Renal cortical epithelial cell (primary cell): Measurements from ENCODE around the gene KCND3. TPM values are rescaled to one million over a fixed set of nuclear protein-coding genes. Genes with fewer than 3 reads are reported as not detected.

ENCODE experiments used
- DNase-seq: peaks from one replicate; pipeline ENCODE4 v3.0.0-alpha.2; 2011; ENCODE audit warnings: low read depth
- total RNA-seq: library from RNA; depleted of rRNA; stranded (reverse); fragments of >200 nt; gene quantifications from 2 replicates; pipeline ENCODE4 v1.2.3, GENCODE V29; 2014

The KCND3 gene
- total RNA-seq, 1 donor from 2014 or later: 0.30 TPM

DNA sequence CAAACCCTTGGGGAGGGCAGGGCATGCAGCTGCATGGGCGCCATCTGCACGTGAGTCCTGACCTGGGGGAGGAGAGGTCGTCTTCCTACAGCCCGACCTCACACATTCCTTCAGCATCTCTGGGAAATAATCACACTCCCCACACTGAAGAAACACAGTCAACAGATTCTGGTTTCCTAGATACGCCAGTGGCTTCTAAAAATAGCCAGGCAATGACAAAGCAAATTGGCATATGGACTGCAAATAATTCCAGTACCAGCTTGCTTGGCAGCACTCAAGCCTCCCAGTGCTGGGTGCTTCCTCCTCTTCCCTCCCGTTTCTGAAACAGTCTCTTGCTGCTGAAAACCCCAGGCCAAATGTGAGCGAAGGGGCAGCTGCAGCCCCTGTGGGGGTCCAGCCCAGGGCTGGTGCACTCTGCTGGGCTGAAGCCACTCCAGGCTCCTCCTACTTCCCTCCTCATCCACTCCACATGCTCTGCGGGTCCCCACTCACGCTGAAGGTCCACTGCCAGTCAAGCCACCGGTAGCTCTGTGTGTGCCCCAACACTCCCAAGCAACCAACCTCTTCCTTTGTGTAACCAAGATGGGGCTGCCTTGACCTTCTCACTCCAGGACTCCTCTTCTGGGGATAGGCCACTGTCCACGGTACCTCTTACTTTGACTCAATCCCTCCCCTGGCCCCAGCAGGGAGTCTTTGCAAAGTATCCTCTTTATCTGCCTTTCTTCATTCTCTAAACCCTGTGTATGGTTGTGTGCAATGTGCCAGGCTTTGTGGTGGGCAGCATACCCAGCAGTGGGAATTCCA lies 69.0 kb downstream of the KCND3 start:
- peak; percentile 3 for DNase-seq

GRCh38 chr1:111911776-111912515 lies 77.5 kb downstream of the KCND3 start:
- DNase-seq: no peak

- no peak for DNase-seq
Measured at GRCh38 chr1:111911061-111911460, 78.4 kb downstream of the KCND3 start.

GRCh38 chr1:111909030-111909429 lies 80.4 kb downstream of the KCND3 start:
- no peak for DNase-seq

DNA sequence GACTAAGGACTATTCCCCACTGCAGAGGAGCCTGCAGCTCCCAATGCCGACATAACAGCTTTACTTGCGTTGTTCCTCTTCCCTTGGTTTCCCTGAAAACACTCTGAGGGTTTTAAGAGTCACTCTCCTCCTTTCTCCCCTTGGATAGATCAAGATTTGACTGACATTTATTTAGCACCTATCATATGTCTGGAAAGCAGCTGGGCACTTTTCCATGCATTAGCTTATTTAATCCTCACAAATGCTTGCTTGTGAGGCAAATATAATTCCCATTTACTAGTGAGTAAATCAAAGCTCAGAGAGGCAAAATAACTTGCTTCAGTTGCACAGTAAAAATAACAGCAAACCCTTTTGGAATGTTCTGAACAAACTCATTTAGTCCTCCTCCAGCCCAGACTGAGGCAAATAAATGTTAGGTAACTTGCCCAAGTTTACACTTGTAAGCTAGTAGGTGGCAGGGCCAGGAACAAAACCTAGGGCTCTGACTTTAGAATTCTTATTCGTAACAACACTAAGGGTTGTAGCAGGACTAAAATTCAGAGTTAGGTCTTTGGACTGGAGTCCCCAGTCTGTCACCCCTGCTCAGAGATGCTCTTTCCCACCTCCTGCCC lies 81.4 kb downstream of the KCND3 start:
- DNase-seq: no peak

GRCh38 chr1:111907321-111907720 lies 82.1 kb downstream of the KCND3 start:
- no peak for DNase-seq

DNA sequence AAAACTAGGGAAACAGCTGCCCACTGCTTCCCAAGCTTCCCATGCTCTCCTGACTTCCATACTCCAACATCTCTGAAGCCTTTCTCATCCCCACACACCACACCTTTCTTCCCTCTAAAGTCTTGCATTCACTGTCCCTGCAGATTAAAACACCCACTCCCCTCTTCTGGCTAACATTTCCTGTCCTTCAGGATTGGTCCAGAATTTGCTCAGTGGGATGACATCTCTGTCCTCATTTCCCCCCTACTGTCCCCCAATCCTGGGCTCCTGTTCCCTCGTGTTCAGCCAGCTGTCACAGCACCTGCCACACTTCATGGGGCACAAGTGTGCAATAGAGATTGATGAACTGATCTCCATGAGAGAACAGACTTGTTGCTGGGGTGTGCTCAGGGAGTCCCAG lies 82.7 kb downstream of the KCND3 start:
- no peak for DNase-seq

DNA sequence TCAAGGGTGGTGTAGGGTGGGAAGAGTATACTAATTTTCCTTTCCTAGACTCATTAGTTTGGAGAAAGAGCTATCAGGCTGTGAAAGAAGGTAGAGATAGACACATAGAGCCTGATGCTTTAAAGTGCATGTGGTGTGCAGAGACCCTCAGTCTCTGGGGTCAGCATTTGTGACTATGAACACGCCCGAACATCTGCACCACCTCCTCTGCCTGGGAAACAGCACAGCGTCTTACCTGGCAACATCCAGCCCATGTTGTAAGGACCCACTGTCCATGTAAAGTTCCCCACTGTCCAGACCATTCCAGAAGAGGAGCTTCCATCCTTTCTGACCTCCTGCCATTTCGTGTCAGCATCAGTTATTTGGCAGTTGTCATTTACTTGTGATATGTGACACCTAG lies 83.4 kb downstream of the KCND3 start:
- no peak for DNase-seq

DNA sequence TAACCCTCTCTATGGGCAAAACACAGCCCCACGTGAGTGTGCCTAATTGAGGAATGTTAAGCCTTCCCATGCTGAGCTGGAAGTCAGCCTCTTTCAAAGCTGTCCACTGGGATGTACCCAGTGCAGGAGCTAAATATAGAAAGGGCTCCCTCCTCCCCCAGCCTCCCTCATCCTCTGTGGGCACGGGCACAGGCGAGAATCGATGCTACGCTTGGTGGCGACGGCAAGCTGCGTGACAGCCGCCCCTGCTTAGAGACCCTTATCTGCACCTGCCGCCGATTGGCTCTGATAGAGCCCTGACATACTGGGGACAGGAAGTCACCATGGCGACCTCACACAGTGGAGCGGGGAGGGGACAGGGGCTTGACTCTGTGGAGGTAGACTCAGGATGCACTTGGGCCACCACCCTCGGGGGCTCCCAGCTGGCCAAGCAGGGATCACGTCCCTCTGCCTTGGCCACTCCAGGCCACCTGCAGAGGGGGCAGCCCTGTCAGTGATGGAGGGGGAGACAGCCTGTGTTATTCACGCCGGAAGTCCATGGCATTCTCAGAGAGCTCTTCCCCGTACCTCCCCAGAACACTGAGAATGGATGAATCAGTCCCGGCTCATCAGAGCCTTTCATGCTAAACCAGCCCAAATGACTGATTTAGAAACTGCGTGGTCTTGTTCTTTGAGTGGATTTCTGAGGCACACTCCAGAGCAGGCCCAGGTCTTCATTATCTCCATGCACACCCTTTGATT lies 84.8 kb downstream of the KCND3 start:
- DNase-seq: peak; percentile 4

GRCh38 chr1:111903871-111904449 lies 85.5 kb downstream of the KCND3 start:
- DNase-seq: no peak

- no peak for DNase-seq
Measured at GRCh38 chr1:111903148-111903870, 86.2 kb downstream of the KCND3 start.

DNA sequence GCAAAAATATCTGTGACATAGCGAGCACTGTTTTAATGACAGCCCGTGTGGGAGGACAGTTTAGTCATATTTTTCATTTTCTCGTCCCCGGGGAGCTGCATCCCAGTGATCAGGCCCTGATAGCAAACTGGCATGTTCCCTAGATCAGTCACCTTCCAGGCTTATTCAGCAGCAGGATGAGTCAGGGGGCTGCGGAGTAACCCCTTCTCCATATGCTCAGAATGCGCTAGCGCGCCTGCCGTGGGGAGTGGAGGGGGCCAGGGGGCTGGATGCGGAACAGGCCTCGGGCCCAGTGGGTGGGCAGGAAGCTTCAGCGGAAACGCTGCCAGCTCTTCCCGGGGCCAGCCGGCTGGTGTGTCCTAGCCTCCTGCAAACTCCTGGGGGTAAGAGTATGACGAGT lies 94.0 kb downstream of the KCND3 start:
- no peak for DNase-seq

DNA sequence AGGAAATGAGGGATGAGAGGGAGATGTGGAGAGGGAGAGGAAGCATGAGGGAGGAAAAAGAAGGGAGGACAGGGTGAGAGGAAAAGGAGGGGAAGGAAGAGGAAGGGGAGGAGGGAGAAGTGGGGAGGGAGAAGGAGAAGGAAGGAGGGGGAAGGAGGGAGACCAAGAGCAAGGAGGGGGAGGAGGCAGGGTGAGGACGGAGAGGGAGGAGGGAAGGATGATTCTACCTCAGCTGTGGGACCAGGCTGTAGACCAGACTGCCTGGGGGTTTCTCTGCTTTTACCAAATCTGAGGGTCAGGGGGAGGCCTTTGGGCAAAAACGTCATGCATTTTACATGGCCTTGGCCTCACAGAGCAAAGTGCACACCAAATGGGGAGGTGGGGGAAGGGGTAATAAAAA lies 94.5 kb downstream of the KCND3 start:
- no peak for DNase-seq

GRCh38 chr1:111894497-111894896 lies 95.0 kb downstream of the KCND3 start:
- no peak for DNase-seq

GRCh38 chr1:111891566-111891965 lies 97.9 kb downstream of the KCND3 start:
- DNase-seq: no peak

- DNase-seq: no peak
Measured at GRCh38 chr1:111888740-111889376, 100.6 kb downstream of the KCND3 start.

- no peak for DNase-seq
Measured at GRCh38 chr1:111887875-111888274, 101.6 kb downstream of the KCND3 start.

GRCh38 chr1:111887385-111887784 lies 102.1 kb downstream of the KCND3 start:
- DNase-seq: no peak

DNA sequence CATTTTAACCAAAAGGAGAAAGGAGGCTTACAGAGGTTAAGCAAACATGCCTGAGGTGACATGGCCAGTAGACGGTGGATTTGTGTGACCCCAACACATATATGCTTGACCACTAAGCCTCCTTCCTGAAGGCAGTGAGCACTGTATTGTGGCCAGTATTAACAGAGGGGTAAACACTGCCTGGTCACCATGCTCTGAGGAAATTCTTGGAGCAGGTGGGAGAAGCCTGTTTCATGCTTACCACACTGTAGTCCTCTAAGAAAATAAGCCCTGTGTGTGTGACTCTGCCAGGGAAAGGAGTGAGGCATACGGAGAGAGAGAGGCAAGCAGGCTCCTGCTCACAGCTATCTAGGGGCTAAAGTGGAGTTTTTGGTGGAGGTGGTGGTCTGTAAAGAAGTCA lies 102.7 kb downstream of the KCND3 start:
- no peak for DNase-seq

- no peak for DNase-seq
Measured at GRCh38 chr1:111884772-111885443, 104.6 kb downstream of the KCND3 start.
